AG20443 (cell line): Measurements from ENCODE around the gene ERCC6.

Experiments used
- DNase-seq: peaks from one replicate; pipeline ENCODE4 v3.0.0; 2012; ENCODE audit warnings: low spot score, mixed read lengths

Gene ERCC6

GRCh38 chr10:49538381-49539319 lies at the start of gene ERCC6:
TSS of gene ERCC6 (minus strand) at chr10:49539121.
- DNase-seq, result peak; percentile 100

- DNase-seq, result no peak
Observed at GRCh38 chr10:49587981-49588380, 49.1 kb upstream of the ERCC6 start.

- DNase-seq, result no peak
Observed at GRCh38 chr10:49585387-49585786, 46.5 kb upstream of the ERCC6 start.

GRCh38 chr10:49579621-49580020 lies 40.7 kb upstream of the ERCC6 start:
- peak; percentile 35 for DNase-seq

- no peak for DNase-seq
Observed at GRCh38 chr10:49578392-49578791, 39.5 kb upstream of the ERCC6 start.

GRCh38 chr10:49577182-49577925 lies 38.4 kb upstream of the ERCC6 start:
- DNase-seq, result no peak

GRCh38 chr10:49575489-49576072 lies 36.7 kb upstream of the ERCC6 start:
- DNase-seq, result no peak

GRCh38 chr10:49572594-49573114 lies 33.7 kb upstream of the ERCC6 start:
- no peak for DNase-seq

GRCh38 chr10:49571388-49571787 lies 32.5 kb upstream of the ERCC6 start:
- no peak for DNase-seq

- peak; percentile 66 for DNase-seq
Observed at GRCh38 chr10:49569031-49569631, 30.2 kb upstream of the ERCC6 start.

- peak; percentile 80 for DNase-seq
Observed at GRCh38 chr10:49568235-49568634, 29.3 kb upstream of the ERCC6 start.

GRCh38 chr10:49567810-49568209 lies 28.9 kb upstream of the ERCC6 start:
- DNase-seq, result no peak

- DNase-seq, result no peak
Observed at GRCh38 chr10:49564461-49565009, 25.6 kb upstream of the ERCC6 start.

GRCh38 chr10:49562893-49563292 lies 24.0 kb upstream of the ERCC6 start:
- DNase-seq, result peak; percentile 67

GRCh38 chr10:49560526-49560925 lies 21.6 kb upstream of the ERCC6 start:
- no peak for DNase-seq

- DNase-seq, result no peak
Observed at GRCh38 chr10:49559476-49559875, 20.6 kb upstream of the ERCC6 start.

- no peak for DNase-seq
Observed at GRCh38 chr10:49558190-49558589, 19.3 kb upstream of the ERCC6 start.

GRCh38 chr10:49557681-49558080 lies 18.8 kb upstream of the ERCC6 start:
- DNase-seq, result no peak

- DNase-seq, result no peak
Observed at GRCh38 chr10:49556723-49557122, 17.8 kb upstream of the ERCC6 start.

- peak; percentile 60 for DNase-seq
Observed at GRCh38 chr10:49552277-49552676, 13.4 kb upstream of the ERCC6 start.

GRCh38 chr10:49550563-49550962 lies 11.6 kb upstream of the ERCC6 start:
- DNase-seq, result peak; percentile 20
